CD4-positive, alpha-beta T cell (primary cell): ENCODE measurements around the gene PAX4. TPM values are rescaled to one million over a fixed set of nuclear protein-coding genes. Genes with fewer than 3 reads are reported as not detected.

Experiments used
- ATAC-seq: fragments of 200-7000 bp; cut with Tn5 transposase; one replicate; pipeline ENCODE4 v1.10.0; 2022; ENCODE audit warnings: mild to moderate bottlenecking; ENCODE audit not compliant: poor library complexity
- CTCF ChIA-PET: fragments of 350-600 bp; sonication (Branson Sonifier 250); formaldehyde crosslinking; loops from one replicate; lab custom pipeline; 2021; ENCODE audit warnings: antibody characterized with exemption, inconsistent platforms; lab: Charles Lee
- POLR2A ChIA-PET: fragments of 350-600 bp; sonication (Branson Sonifier 250); formaldehyde crosslinking; loops from one replicate; lab custom pipeline; 2021; ENCODE audit warnings: antibody characterized with exemption, inconsistent platforms; lab: Charles Lee
- DNase-seq, 14 experiments: peaks; one replicate each; pipeline ENCODE4 v3.0.0-alpha.2; 2013 to 2020; ENCODE audit warnings: mixed read lengths in 2 of 14
- H3K27ac ChIP-seq, 2 donors: one replicate each; pipeline versions ENCODE4 v1.5.1 to v1.7.0; 2013; ENCODE audit warnings: low read length in 2 of 2, low read depth in 1 of 2, mild to moderate bottlenecking in 1 of 2
- H3K27me3 ChIP-seq, 2 experiments: 1 replicate in 1 of 2; 2 replicates in 1 of 2; pipeline versions ENCODE4 v1.6.1 to v1.7.0; 2013; ENCODE audit warnings: low read length in 2 of 2, control low read depth in 1 of 2, mild to moderate bottlenecking in 1 of 2, moderate library complexity in 1 of 2; ENCODE audit not compliant: insufficient read depth in 2 of 2, control insufficient read depth in 1 of 2
- H3K36me3 ChIP-seq: one replicate; pipeline ENCODE4 v1.6.1; 2013; ENCODE audit warnings: low read length, control low read depth; ENCODE audit not compliant: insufficient read depth
- H3K4me1 ChIP-seq: one replicate; pipeline ENCODE4 v1.6.1; 2013; ENCODE audit warnings: low read length, control low read depth; ENCODE audit not compliant: insufficient read depth
- H3K4me3 ChIP-seq: one replicate; pipeline ENCODE4 v1.5.1; 2013; ENCODE audit warnings: mild to moderate bottlenecking, low read length, moderate library complexity
- H3K9me3 ChIP-seq, 2 experiments: 1 replicate in 1 of 2; 2 replicates in 1 of 2; pipeline versions ENCODE4 v1.6.1 to v1.7.0; 2013; ENCODE audit warnings: low read length in 2 of 2, mild to moderate bottlenecking in 2 of 2, control low read depth in 1 of 2, moderate library complexity in 1 of 2; ENCODE audit not compliant: control insufficient read depth in 1 of 2, insufficient read depth in 1 of 2
- H3K27ac Mint-ChIP-seq: one replicate; pipeline ENCODE4 v1.8.0; 2020; ENCODE audit warnings: mixed read lengths
- H3K27me3 Mint-ChIP-seq: one replicate; pipeline ENCODE4 v1.8.0; 2021; ENCODE audit warnings: mixed read lengths
- H3K36me3 Mint-ChIP-seq: one replicate; pipeline ENCODE4 v1.8.0; 2021; ENCODE audit warnings: low read depth, mixed read lengths
- H3K4me1 Mint-ChIP-seq: one replicate; pipeline ENCODE4 v1.8.0; 2021; ENCODE audit warnings: low read depth, mixed read lengths
- H3K4me3 Mint-ChIP-seq: one replicate; pipeline ENCODE4 v1.8.0; 2020; ENCODE audit warnings: mild to moderate bottlenecking, mixed read lengths
- H3K9me3 Mint-ChIP-seq: one replicate; pipeline ENCODE4 v1.8.0; 2020; ENCODE audit warnings: mixed read lengths
- CTCF ChIP-seq: fragments of 200-600 bp; IDR thresholded peaks from one replicate; pipeline ENCODE4 v1.8.0; 2022; ENCODE audit warnings: antibody characterized with exemption, mild to moderate bottlenecking
- intact Hi-C, 2 experiments: fragments of 100-400 bp; cut with DNase I in 1 of 2; cut with micrococcal nuclease in 1 of 2; formaldehyde crosslinking; loops; one replicate each; pipeline versions ENCODE4 v1.15.1 to v1.9.0; 2023 to 2025; cut with DNase I, micrococcal nuclease
- total RNA-seq, 174 experiments: library from RNA in 2 of 174; stranded (reverse) in 2 of 174; gene quantifications; one replicate each; pipeline ENCODE4 v1.2.3 and lab custom pipeline; 2021 to 2026

The PAX4 gene
- total RNA-seq, 2 experiments from 2014 or later, result not detected

- Histone ChIP-seq H3K27ac (no peak overlapping the region), H3K27me3 (no peaks in the 10 kb centered on the region), H3K9me3 (no peaks in the 10 kb centered on the region), H3K4me1 (peaks cover 32% of the 10 kb centered on the region), H3K4me3 (no peak overlapping the region), H3K36me3 (peaks cover 15% of the 10 kb centered on the region)
- ChIA-PET POLR2A (no interaction called here), CTCF (no interaction called here)
- TF ChIP-seq CTCF, result no peak
- ATAC-seq (no peak), DNase-seq (no peak)
- Mint-ChIP-seq H3K27me3 (no peaks in the 10 kb centered on the region), H3K9me3 (no peaks in the 10 kb centered on the region), H3K4me3 (peak overlapping the region; percentile 99), H3K4me1 (peaks cover 42% of the 10 kb centered on the region), H3K36me3 (peaks cover 47% of the 10 kb centered on the region), H3K27ac (peak overlapping the region; percentile 92)
- intact Hi-C loops, result loop anchor here (2.0 to 10.0 kb wide), 9 partner anchors 61 to 1915 kb away; partner anchors contain the start of genes RBM28 (in 1 of the 2), SMKR1 (in 1 of the 2), TNPO3 (in 1 of the 2) and ZNF800 (in 1 of the 2)
Observed at GRCh38 chr7:127589896-127590295, 28.0 kb downstream of the PAX4 start.

- DNase-seq (peak in 10 of 14 experiments; percentile 12 to 59 (median 24)), ATAC-seq (peak; percentile 21)
- TF ChIP-seq CTCF, result no peak
- Mint-ChIP-seq H3K9me3 (no peaks in the 10 kb centered on the region), H3K4me3 (peak overlapping the region; percentile 99), H3K27ac (peak overlapping the region; percentile 92), H3K27me3 (no peaks in the 10 kb centered on the region), H3K36me3 (peaks cover 57% of the 10 kb centered on the region), H3K4me1 (peaks cover 52% of the 10 kb centered on the region)
- no peaks in the 10 kb centered on the region for H3K9me3 ChIP-seq
- CTCF ChIA-PET, result interaction anchor here (1.0 kb wide), 1 partner anchor 241 kb away, joined by 4 read pairs; no protein-coding TSS in a partner anchor
- H3K27ac ChIP-seq, result peak overlapping the region; percentile 68 to 76
- peaks cover 42% of the 10 kb centered on the region for H3K4me1 ChIP-seq
- peak overlapping the region; percentile 92 for H3K4me3 ChIP-seq
- intact Hi-C loops, result loop anchor here (2.0 to 10.0 kb wide), 9 partner anchors 62 to 1916 kb away; partner anchors contain the start of genes RBM28 (in 1 of the 2), SMKR1 (in 1 of the 2), TNPO3 (in 1 of the 2) and ZNF800 (in 1 of the 2)
- no peaks in the 10 kb centered on the region for H3K27me3 ChIP-seq
- POLR2A ChIA-PET, result interaction anchor here (0.9 to 1.7 kb wide), 5 partner anchors 10 to 267 kb away, joined by 3 to 16 read pairs (median 5); partner anchors contain the start of genes SND1 and ZNF800
- peaks cover 15% of the 10 kb centered on the region for H3K36me3 ChIP-seq
Observed at GRCh38 chr7:127588697-127589482, 29.1 kb downstream of the PAX4 start.

GRCh38 chr7:127588019-127588696, 29.8 kb downstream of the PAX4 start, which contains the start of gene ARF5:
Gene ARF5 (plus strand): TSS chr7:127588411. CDS start chr7:127588499, 88 bp downstream.
- H3K4me3 Mint-ChIP-seq, result peak within 1 kb of the TSS; percentile 99
- H3K27ac Mint-ChIP-seq, result peak within 1 kb of the TSS; percentile 92
- H3K27me3 Mint-ChIP-seq, result no peaks in the 10 kb centered on the region
- ATAC-seq (peak; percentile 75), DNase-seq (peak; percentile 76 to 93 (median 87))
- intact Hi-C loops, result loop anchor here (2.0 to 10.0 kb wide), 9 partner anchors 63 to 1917 kb away; partner anchors contain the start of genes RBM28 (in 1 of the 2), SMKR1 (in 1 of the 2), TNPO3 (in 1 of the 2) and ZNF800 (in 1 of the 2)
- POLR2A ChIA-PET, result interaction anchor here (0.8 to 1.7 kb wide), 6 partner anchors 10 to 268 kb away, joined by 3 to 16 read pairs (median 4); partner anchors contain the start of genes SND1 and ZNF800
- CTCF ChIA-PET, result interaction anchor here (1.0 kb wide), 1 partner anchor 240 kb away, joined by 4 read pairs; no protein-coding TSS in a partner anchor
- no peaks in the 10 kb centered on the region for H3K9me3 Mint-ChIP-seq
- TF ChIP-seq CTCF, result no peak
- H3K4me1 Mint-ChIP-seq, result peaks cover 59% of the 10 kb centered on the region
- Histone ChIP-seq H3K4me1 (peaks cover 49% of the 10 kb centered on the region), H3K27me3 (no peaks in the 10 kb centered on the region), H3K36me3 (peaks cover 16% of the 10 kb centered on the region), H3K9me3 (no peaks in the 10 kb centered on the region), H3K4me3 (peak within 1 kb of the TSS; percentile 92), H3K27ac (peak within 1 kb of the TSS; percentile 68 to 76)
- peaks cover 65% of the 10 kb centered on the region for H3K36me3 Mint-ChIP-seq
